CD4-positive, alpha-beta T cell treated with Interferon alpha-2 for 1 hour (primary cell): ENCODE results near the gene GPR173.
A peak's percentile ranks its signal among the peaks of the same experiment; 100 is the strongest.

Experiments
- DNase-seq, 2 donors: peaks; one replicate each; pipeline ENCODE4 v3.0.0-alpha.2; 2020 to 2022

The GPR173 gene

DNA sequence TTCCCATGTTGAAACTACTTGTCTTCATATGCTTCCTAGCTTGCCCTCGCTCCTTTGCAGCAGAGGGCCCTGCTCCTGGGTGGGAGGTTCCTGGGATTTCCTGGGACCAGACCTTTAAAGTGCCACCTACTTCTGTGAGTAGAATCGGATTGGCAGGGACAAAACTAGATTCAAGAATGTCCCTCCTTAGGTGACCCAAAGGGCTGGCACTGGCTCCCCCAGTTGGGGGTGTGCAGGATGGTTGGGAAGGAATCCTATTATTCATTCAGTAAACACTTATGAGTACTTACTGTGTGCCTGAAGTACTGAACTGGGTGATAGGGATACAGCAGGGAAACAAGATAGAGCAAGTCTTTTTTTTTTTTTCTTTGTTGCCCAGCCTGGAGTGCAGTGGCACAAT lies 42.8 kb downstream of the GPR173 start:
- DNase-seq = no peak

DNA sequence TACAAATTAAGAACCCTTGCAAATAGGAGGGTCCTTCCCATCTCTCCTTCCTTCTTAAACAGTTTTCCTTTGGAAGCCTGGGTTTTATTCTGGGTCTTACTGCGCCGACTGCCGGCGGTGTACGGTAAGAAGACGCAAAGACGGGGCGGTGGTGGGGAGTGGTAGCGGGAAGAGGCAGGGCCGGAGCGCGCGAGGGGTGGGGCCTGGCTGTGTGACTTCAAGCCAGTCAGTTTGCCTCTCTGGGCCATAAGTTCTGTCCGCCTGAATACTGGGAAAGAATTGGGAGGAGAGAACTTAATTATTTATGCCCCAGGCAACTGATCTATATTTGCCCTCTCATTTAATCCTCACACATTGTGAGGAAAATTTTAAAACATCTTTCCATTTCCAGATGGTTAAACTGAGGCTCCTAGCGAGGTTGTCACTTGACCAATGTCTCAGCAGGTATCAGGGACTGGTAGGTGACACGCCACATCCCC lies 44.6 kb downstream of the GPR173 start:
- peak; percentile 72 to 82 for DNase-seq

DNA sequence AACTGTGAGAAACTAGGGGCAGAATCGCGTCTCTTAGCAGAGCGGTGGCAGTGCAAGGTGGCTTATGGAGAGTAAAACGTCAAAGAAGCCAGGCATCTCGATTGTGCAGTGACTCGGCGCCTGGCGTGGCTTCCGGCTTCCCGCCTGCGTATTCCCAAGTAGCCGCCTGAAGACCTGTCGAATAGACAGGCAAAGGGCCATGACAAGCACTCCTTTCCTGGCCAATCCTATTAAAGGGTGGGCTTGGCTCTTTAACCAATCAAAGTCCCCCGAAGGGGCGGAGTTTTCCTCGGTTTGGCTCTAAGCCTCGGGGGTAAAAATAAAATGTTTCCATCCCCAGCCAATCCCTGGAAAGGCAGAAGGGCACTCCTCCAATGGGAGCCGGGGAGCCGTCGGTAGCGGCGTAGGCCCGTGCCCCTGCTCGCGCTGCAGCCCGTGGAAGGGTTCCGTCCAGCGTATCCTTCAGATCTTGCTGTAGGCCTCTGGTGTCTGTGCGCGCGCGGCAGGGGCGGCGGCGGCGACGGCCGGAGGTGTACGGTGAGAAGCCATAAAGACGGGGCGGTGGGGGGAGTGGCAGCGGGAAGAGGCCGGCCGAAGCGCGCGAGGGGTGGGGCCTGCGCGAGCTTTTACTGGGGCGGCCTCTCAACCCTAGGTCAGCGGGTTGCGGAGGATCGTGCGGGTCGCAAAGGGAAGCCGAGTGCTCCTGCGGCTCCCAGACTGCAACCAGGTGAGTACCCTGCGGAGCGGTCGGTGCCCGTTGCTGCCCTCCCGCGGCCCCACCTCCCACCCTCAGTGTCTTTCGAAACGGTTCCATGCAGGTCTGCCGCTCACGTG lies 45.4 kb downstream of the GPR173 start, which contains the start of gene KANTR:
Gene KANTR (plus strand): TSS at position 395 of the 834 bp plus-strand sequence. CDS start 30,131 bp downstream, outside the sequence.
- peak; percentile 83 to 90 for DNase-seq

DNA sequence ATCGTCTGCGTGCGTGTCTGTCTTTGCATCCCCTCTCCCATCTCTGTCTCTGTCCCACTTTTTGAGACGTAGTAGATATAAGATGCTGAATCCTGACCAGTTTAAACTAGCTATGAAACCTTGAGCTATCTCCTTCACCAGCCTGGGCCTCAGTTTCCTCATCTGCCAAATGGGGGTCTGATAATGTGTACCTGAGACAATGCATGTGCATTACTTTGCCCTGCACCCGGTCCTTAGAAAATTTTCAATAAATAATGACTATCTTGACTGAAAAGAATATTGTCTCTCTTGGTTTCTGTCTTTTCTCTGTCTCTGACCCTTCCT lies 46.0 kb downstream of the GPR173 start:
- DNase-seq = no peak

DNA sequence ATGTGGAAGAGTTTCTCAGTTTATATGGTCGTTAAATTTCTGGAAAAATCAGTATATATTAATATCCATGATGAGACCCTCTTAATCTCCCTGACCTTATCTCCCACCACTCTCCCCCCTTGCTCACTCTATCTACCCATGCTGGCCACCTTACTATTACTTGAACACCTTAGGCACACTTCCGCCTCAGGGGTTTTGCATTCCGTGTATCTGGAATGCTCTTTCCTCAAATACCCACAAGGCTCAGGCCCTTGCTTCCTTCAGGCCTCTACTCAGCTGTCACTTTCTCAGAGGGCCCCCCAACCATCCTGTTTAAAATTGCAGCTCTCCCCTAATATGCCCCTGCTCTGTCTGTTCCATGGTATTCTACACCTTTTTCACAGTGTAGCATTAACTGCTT lies 47.2 kb downstream of the GPR173 start:
- DNase-seq = no peak

DNA sequence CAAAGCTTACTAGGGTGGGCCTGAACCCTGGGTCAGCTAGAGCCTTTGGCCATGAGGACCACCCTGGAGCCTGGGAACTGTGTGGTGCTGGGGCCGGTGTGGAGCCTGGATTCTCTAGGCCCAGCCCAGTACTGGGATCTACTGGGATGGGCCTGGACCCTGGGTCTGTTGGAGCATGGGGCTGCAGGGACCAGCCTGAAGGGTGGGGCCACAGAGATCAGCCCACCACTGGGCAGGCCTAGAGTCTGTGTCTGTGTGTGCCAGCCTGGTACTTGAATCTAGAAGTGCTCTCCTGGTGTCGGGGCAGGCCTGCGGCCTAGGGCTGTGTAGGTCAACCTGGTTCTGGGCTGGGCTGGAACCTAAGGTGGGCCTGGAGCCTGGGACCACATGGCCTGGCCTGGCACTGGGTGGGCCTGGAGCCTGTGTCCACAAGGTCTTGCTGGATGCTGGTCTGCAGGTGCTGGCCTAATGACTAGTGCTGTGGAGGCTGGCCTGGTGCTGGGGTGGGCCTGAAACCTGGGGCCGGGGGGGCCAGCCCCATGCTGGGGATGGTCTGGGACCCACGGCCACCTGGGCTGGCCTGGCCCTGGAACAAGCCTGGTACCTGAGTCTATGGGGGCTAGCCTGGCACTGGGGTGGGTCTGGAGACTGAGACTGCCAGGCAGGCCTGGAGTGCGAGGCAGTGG lies 66.4 kb downstream of the GPR173 start:
- no peak for DNase-seq

DNA sequence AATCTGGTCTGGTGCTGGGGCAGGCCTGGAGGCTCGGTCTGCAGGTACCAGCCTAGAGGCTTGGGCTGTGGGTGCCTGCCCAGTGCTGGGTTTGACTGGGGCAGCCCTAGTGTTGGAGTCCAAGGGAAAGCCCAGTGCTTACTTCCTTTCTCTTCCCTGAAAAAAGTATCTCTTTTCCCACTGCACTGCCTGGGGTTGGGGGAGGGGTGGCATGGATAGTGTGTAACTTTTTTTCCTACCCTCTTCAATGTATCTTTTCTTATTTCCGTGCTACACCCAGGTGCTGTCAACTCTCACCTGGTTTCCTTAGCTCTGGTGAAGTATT lies 66.9 kb downstream of the GPR173 start:
- no peak for DNase-seq

DNA sequence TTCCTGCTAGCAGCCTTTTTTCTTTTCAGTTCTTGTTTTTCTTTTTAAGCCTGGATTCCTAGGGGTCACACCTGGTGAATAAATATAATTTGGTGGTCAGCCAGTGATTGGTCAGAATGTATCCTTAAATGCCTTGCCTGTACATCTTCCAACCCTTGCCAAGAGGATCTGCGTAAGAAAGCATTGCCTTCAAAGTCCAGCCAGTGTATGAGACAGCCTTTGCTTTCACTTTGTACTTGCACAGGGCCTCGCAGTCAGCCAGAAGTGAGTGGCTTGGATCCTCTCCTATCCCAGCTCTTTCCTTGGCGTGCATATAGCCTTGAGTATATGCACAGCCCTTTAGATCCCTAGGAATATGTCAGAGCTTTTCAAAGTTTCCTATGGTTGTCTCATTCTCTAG lies 67.5 kb downstream of the GPR173 start:
- DNase-seq = no peak

DNA sequence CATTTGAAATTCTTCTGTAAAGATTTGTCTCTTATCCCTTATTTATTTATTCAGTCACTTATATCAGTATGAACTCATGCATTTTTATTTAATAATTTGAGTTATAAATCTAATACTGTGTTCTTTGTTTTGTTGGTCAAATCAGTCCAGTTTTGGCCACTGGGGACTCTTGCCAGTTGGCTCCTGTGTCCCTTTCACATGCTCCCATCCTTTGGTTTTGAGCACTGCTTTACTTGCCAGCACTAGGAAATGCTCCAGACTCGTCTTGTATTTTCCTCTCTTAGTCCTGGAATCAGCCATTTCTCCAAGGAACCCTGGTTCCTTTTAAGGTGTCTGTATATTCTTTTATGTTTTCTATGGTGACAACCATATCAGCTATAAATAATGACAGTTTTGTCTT lies 73.4 kb downstream of the GPR173 start:
- no peak for DNase-seq

DNA sequence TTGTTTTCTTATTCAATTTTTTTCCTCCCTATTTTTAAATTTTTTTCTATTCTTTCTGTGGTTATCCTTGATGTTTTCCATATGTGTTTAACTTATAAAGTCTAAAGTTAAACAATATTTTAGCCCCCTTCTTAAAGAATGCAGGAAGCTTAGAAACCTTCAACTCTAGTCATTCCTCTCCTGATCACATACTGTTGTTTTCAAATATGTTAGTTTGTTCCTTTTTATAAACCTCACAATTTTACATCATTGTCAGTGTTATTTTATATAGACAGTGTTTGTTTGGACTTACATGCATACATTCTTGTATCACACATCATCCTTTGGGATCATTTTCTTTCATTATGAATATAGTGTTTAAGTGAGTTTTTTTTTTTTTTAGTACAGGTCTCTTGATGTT lies 76.9 kb downstream of the GPR173 start:
- DNase-seq = no peak

DNA sequence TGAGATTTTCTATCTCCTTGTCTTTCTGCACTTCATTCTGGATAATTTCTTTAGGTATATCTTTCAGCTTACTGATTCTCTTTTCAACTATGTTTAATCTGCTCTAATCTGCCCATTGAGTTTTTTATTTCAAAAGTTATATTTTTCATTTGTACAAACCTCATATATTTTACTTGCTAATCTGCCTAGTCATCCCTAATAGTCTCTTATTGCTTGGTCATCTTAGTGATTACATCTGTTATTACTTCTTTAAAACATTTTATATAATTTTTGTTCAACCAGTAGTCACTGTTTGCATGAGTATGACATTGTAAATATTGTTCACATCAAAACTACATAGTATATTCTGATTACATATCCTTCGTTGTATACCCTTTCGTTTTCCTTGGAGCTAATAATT lies 77.8 kb downstream of the GPR173 start:
- no peak for DNase-seq

DNA sequence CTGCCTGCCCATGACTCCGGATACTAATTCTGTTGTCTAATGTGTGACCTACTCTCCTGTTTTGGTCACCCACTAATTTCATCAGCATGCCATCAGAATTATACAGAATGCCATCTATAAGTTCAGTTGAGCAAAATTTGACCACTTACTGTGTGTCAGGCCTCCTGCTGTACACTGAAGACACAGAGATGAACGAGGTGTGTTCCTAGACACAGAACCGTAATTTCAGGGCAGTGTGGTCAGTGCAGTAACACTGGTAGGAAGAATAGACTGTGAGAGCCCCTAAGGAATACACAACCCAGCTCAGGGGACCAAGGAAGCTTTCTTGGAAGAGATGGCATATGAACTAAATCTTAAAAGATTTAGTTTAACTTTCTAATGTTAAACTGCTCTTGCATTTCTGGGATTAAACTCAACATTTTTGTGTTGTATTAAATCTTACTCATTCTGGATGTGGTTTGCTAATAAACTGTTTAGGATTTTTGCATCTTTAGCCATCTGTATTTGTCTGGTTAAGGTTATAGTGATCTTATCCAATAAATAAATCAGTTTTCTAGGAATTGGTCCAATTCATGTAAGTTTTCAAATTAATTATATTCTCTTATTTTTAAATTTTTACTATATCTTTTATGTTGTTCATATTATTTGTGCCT lies 79.6 kb downstream of the GPR173 start:
- no peak for DNase-seq
